HepG2 (cell line): ENCODE data around the gene NHERF2. TPM values are rescaled to one million over a fixed set of nuclear protein-coding genes. Genes with fewer than 3 reads are reported as not detected.

Source experiments
- AHR ChIP-seq: IDR thresholded peaks from 2 replicates; pipeline ENCODE4 v1.6.1; 2018; ENCODE audit warnings: missing genetic modification reagents, missing compliant biosample characterization
- AKNA ChIP-seq: sonication (generic); formaldehyde crosslinking; IDR thresholded peaks from 2 replicates; pipeline ENCODE4 v1.4.0; 2020; ENCODE audit warnings: missing genetic modification reagents, borderline replicate concordance
- ATF7 ChIP-seq, 2 experiments: fragments of 450-650 bp in 1 of 2; sonication (generic) in 1 of 2; formaldehyde crosslinking in 1 of 2; IDR thresholded peaks; 2 replicates each; pipeline versions ENCODE4 v1.4.0 to v1.6.1; 2016 to 2020; ENCODE audit warnings: antibody characterized with exemption in 1 of 2, mild to moderate bottlenecking in 1 of 2, missing genetic modification reagents in 1 of 2
- EZH2 ChIP-seq: conservative IDR thresholded peaks from 2 replicates; pipeline ENCODE4 v1.6.1; 2012; ENCODE audit warnings: mild to moderate bottlenecking, low read depth, low read length, moderate library complexity
- IRF9 ChIP-seq: sonication (generic); formaldehyde crosslinking; IDR thresholded peaks from 2 replicates; pipeline ENCODE4 v1.8.0; 2022; ENCODE audit warnings: missing genetic modification reagents, mild to moderate bottlenecking, borderline replicate concordance
- JUNB ChIP-seq: sonication (generic); formaldehyde crosslinking; IDR thresholded peaks from 2 replicates; pipeline ENCODE4 v1.8.0; 2022; ENCODE audit warnings: missing genetic modification reagents, mild to moderate bottlenecking, borderline replicate concordance
- NFYB ChIP-seq: sonication (generic); formaldehyde crosslinking; IDR thresholded peaks from 2 replicates; pipeline ENCODE4 v1.4.0; 2020; ENCODE audit warnings: missing genetic modification reagents
- PREB ChIP-seq: sonication (generic); formaldehyde crosslinking; IDR thresholded peaks from 2 replicates; pipeline ENCODE4 v1.4.0; 2020; ENCODE audit warnings: missing genetic modification reagents
- RELA ChIP-seq: sonication (generic); formaldehyde crosslinking; IDR thresholded peaks from 2 replicates; pipeline ENCODE4 v1.4.0; 2020; ENCODE audit warnings: missing genetic modification reagents
- RNF2 ChIP-seq: fragments of 450-650 bp; conservative IDR thresholded peaks from 2 replicates; pipeline ENCODE4 v1.6.1; 2016; ENCODE audit warnings: low read depth
- SMARCC2 ChIP-seq: fragments of 450-650 bp; IDR thresholded peaks from 2 replicates; pipeline ENCODE4 v1.6.1; 2017; ENCODE audit warnings: antibody characterized with exemption, mild to moderate bottlenecking
- SNAI1 ChIP-seq: sonication (generic); formaldehyde crosslinking; IDR thresholded peaks from 2 replicates; pipeline ENCODE4 v1.5.0; 2020; ENCODE audit warnings: mild to moderate bottlenecking, missing genetic modification reagents, borderline replicate concordance
- TFDP1 ChIP-seq: IDR thresholded peaks from 2 replicates; pipeline ENCODE4 v1.6.1; 2016; ENCODE audit warnings: missing compliant biosample characterization, missing genetic modification reagents, borderline replicate concordance
- ZBTB44 ChIP-seq: sonication (generic); formaldehyde crosslinking; IDR thresholded peaks from 2 replicates; pipeline ENCODE4 v1.4.0; 2020; ENCODE audit warnings: missing genetic modification reagents
- ZNF292 ChIP-seq: sonication (generic); formaldehyde crosslinking; IDR thresholded peaks from 2 replicates; pipeline ENCODE4 v1.8.1; 2022; ENCODE audit warnings: mild to moderate bottlenecking, low read depth, missing genetic modification reagents, borderline replicate concordance
- ZNF326 ChIP-seq: sonication (generic); formaldehyde crosslinking; IDR thresholded peaks from 2 replicates; pipeline ENCODE4 v1.4.0; 2020; ENCODE audit warnings: missing genetic modification reagents, borderline replicate concordance
- ZNF33B ChIP-seq: sonication (generic); formaldehyde crosslinking; IDR thresholded peaks from 2 replicates; pipeline ENCODE4 v1.5.1; 2020; ENCODE audit warnings: mild to moderate bottlenecking, missing genetic modification reagents
- ZNF343 ChIP-seq: sonication (generic); formaldehyde crosslinking; IDR thresholded peaks from 2 replicates; pipeline ENCODE4 v1.4.0; 2020; ENCODE audit warnings: mild to moderate bottlenecking, missing genetic modification reagents
- ZNF577 ChIP-seq: sonication (generic); formaldehyde crosslinking; IDR thresholded peaks from 2 replicates; pipeline ENCODE4 v1.4.0; 2020; ENCODE audit warnings: mild to moderate bottlenecking, low read depth, missing genetic modification reagents, borderline replicate concordance
- ZNF720 ChIP-seq: sonication (generic); formaldehyde crosslinking; IDR thresholded peaks from 2 replicates; pipeline ENCODE4 v1.4.0; 2020; ENCODE audit warnings: missing genetic modification reagents
- polyA plus RNA-seq, 8 experiments: library from polyadenylated mRNA; depleted of rRNA in 3 of 8; stranded (reverse) in 7 of 8; unstranded in 1 of 8; fragments of >200 nt; fragmentation: Illumina TruSeq in 4 of 8; extraction: Trizol in 4 of 8; gene quantifications; 2 replicates each; pipeline versions ENCODE4 v1.2.1 to v1.2.3, GENCODE V29; 2011 to 2016; ENCODE audit warnings: low read depth in 4 of 8, missing spikeins in 1 of 8, mixed read lengths in 1 of 8; ENCODE audit not compliant: insufficient read depth in 1 of 8
- total RNA-seq, 5 experiments: library from RNA; depleted of rRNA; stranded (reverse); fragments of >200 nt; fragmentation: Illumina TruSeq; extraction: Trizol; gene quantifications; 2 replicates each; pipeline ENCODE4 v1.2.3, GENCODE V29; 2016; ENCODE audit warnings: low read depth in 1 of 5

The NHERF2 gene
- total and polyA plus RNA-seq, 2 of the 13 experiments (the other 11 are each of a cell fraction or from before 2014, with no cell fraction given): 23.7 to 39.3 TPM

- no peak for TF ChIP-seq ZBTB44 (CRISPR knock-in tag)
- TF ChIP-seq NFYB (CRISPR knock-in tag): no peak
- TF ChIP-seq ZNF343: no peak
- no peak for TF ChIP-seq AHR (CRISPR knock-in tag)
- TF ChIP-seq ZNF577: no peak
- no peak for TF ChIP-seq ZNF326
- TF ChIP-seq AKNA (CRISPR knock-in tag): no peak
- TF ChIP-seq JUNB (CRISPR knock-in tag): no peak
- TF ChIP-seq RNF2: peak; percentile 74
- TF ChIP-seq EZH2: no peak
- TF ChIP-seq TFDP1 (CRISPR knock-in tag): peak; percentile 31
- no peak for TF ChIP-seq SMARCC2
- no peak for TF ChIP-seq SNAI1 (CRISPR knock-in tag)
- no peak for TF ChIP-seq RELA (CRISPR knock-in tag)
- TF ChIP-seq IRF9 (CRISPR knock-in tag): peak; percentile 68
- TF ChIP-seq ATF7 (IDR thresholded peaks at IDR 0.05): no peak
- no peak for TF ChIP-seq ATF7 (CRISPR knock-in tag; IDR thresholded peaks at IDR 0.05)
- no peak for TF ChIP-seq ZNF720
- TF ChIP-seq ZNF292 (CRISPR knock-in tag): no peak
- TF ChIP-seq ZNF33B (CRISPR knock-in tag): no peak
- TF ChIP-seq PREB: no peak
Measured at GRCh38 chr16:2009791-2010510, 16.8 kb upstream of the NHERF2 start, which contains the start of gene ZNF598 (continued).
